Measurements from ENCODE around the gene CTXN1. TPM values are rescaled to one million over a fixed set of nuclear protein-coding genes. Genes with fewer than 3 reads are reported as not detected.

CTXN1 gene
- total and polyA plus RNA-seq, 2 experiments from 2014 or later, result 5.2 to 14.5 TPM

- H4K20me1 ChIP-seq (ENCODE audit: insufficient read depth, poor library complexity, severe bottlenecking), result peaks cover 22% of the 10 kb centered on the region
- H3K9me3 ChIP-seq (ENCODE audit: low read depth), result no peaks in the 10 kb centered on the region
- H3K4me3 ChIP-seq, result no peak overlapping the region
- H3K4me1 ChIP-seq (ENCODE audit: insufficient read depth), result peaks cover 14% of the 10 kb centered on the region
- H3K27ac ChIP-seq, result no peak overlapping the region
- H3K4me2 ChIP-seq, result no peak overlapping the region
- no peaks in the 10 kb centered on the region for H3K9me2 ChIP-seq (replicated peaks; ENCODE audit: insufficient read depth)
- DNase-seq (ENCODE audit: low spot score), result no peak
- no peaks in the 10 kb centered on the region for H3K36me3 ChIP-seq (replicated peaks; ENCODE audit: insufficient read depth, low read depth)
- peaks cover 10% of the 10 kb centered on the region for H3K79me2 ChIP-seq
- TF ChIP-seq, protein P1, sequence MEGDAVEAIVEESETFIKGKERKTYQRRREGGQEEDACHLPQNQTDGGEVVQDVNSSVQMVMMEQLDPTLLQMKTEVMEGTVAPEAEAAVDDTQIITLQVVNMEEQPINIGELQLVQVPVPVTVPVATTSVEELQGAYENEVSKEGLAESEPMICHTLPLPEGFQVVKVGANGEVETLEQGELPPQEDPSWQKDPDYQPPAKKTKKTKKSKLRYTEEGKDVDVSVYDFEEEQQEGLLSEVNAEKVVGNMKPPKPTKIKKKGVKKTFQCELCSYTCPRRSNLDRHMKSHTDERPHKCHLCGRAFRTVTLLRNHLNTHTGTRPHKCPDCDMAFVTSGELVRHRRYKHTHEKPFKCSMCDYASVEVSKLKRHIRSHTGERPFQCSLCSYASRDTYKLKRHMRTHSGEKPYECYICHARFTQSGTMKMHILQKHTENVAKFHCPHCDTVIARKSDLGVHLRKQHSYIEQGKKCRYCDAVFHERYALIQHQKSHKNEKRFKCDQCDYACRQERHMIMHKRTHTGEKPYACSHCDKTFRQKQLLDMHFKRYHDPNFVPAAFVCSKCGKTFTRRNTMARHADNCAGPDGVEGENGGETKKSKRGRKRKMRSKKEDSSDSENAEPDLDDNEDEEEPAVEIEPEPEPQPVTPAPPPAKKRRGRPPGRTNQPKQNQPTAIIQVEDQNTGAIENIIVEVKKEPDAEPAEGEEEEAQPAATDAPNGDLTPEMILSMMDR (IDR thresholded peaks at IDR 0.05; ENCODE audit: poor library complexity), result no peak
- no peak for TF ChIP-seq EZH2 (IDR thresholded peaks at IDR 0.05; ENCODE audit: borderline replicate concordance)
- no peak for TF ChIP-seq EZH2phosphoT487 (IDR thresholded peaks at IDR 0.05; ENCODE audit: low read depth, severe bottlenecking, unreplicated experiment)
- 95% methylated on average over 31 of the region's 31 CpGs for WGBS (ENCODE audit: low lambda C conversion rate, missing lambda C conversion rate)
- H3K27me3 ChIP-seq, result peaks cover 29% of the 10 kb centered on the region
- no peak overlapping the region for H2AFZ ChIP-seq
Observed at GRCh38 chr19:7912144-7912696, 13.7 kb downstream of the CTXN1 start.

DNA sequence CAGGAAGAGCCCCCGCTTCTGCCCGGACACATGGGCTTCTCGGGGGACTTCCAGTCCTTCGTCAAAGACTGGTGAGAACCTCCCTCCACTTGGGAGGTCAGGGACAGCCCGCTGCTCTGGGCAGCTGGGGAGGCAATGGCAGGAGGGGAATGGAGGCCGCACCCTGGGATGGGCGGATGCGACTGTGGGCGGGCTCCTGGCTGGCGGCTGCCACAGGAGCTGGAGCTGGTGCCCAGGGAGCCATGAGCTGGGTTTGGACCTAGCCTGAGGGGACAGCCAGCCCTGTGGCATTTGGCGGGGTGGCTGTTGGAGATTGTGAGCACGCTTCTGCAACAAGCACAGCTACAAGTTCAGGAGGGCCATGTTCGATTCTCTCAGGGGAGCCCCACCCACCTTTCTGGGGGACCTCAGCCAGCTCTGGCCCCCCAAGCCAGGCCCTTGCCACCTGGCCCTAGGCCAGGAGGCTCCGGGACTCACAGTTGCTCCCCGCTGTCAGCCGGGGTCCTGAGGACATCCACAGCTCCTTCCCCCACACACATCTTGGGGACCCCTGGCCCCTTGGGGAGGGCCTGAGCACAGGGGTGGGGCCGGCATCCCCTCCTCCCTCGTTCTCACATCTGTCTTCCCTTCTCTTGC is 14.3 kb downstream of the CTXN1 start:
- TF ChIP-seq EZH2phosphoT487 (IDR thresholded peaks at IDR 0.05; ENCODE audit: low read depth, severe bottlenecking, unreplicated experiment) (no peak), EZH2 (IDR thresholded peaks at IDR 0.05; ENCODE audit: borderline replicate concordance) (no peak)
- TF ChIP-seq, protein P1 (IDR thresholded peaks at IDR 0.05; ENCODE audit: poor library complexity), result no peak
- Histone ChIP-seq H3K9me2 (replicated peaks; ENCODE audit: insufficient read depth) (no peaks in the 10 kb centered on the region), H3K4me3 (no peak overlapping the region), H3K9me3 (ENCODE audit: low read depth) (no peaks in the 10 kb centered on the region), H3K4me1 (ENCODE audit: insufficient read depth) (peaks cover 11% of the 10 kb centered on the region), H3K36me3 (replicated peaks; ENCODE audit: insufficient read depth, low read depth) (no peaks in the 10 kb centered on the region), H3K79me2 (peaks cover 16% of the 10 kb centered on the region), H3K27me3 (peaks cover 23% of the 10 kb centered on the region), H3K27ac (no peak overlapping the region), H4K20me1 (ENCODE audit: insufficient read depth, poor library complexity, severe bottlenecking) (peaks cover 28% of the 10 kb centered on the region), H2AFZ (no peak overlapping the region), H3K4me2 (no peak overlapping the region)
- no peak for DNase-seq (ENCODE audit: low spot score)
- 96% methylated on average over 18 of the region's 18 CpGs for whole genome bisulfite sequencing (ENCODE audit: low lambda C conversion rate, missing lambda C conversion rate)

DNA sequence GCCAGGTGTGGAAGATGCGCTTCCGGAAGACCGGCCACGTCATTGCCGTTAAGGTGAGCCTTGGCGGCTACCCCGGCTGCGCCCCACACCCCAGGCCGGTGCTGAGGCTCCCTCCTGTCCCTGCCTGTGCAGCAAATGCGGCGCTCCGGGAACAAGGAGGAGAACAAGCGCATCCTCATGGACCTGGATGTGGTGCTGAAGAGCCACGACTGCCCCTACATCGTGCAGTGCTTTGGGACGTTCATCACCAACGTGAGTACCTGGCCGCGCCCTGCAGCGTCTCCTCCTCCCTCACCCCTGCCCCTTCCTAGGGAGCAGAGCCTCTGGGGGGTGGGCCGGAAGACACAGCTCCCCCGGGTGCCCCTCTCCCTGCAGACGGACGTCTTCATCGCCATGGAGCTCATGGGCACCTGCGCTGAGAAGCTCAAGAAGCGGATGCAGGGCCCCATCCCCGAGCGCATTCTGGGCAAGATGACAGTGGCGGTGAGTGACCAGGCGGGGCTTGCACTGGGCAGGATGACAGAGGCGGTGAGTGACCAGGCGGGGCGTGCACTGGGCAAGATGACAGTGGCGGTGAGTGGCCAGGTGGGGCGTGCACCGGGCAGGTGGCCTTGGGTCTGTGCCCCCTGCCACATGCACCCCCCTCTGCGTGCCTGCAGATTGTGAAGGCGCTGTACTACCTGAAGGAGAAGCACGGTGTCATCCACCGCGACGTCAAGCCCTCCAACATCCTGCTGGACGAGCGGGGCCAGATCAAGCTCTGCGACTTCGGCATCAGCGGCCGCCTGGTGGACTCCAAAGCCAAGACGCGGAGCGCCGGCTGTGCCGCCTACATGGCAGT is 15.4 kb downstream of the CTXN1 start:
- no peaks in the 10 kb centered on the region for H3K9me2 ChIP-seq (replicated peaks; ENCODE audit: insufficient read depth)
- peaks cover under 1% of the 10 kb centered on the region for H3K4me1 ChIP-seq (ENCODE audit: insufficient read depth)
- no peak for DNase-seq (ENCODE audit: low spot score)
- no peaks in the 10 kb centered on the region for H3K36me3 ChIP-seq (replicated peaks; ENCODE audit: insufficient read depth, low read depth)
- no peak for TF ChIP-seq EZH2phosphoT487 (IDR thresholded peaks at IDR 0.05; ENCODE audit: low read depth, severe bottlenecking, unreplicated experiment)
- TF ChIP-seq, protein P1 (IDR thresholded peaks at IDR 0.05; ENCODE audit: poor library complexity), result no peak
- TF ChIP-seq EZH2 (IDR thresholded peaks at IDR 0.05; ENCODE audit: borderline replicate concordance), result no peak
- H2AFZ ChIP-seq, result no peak overlapping the region
- WGBS (ENCODE audit: low lambda C conversion rate, missing lambda C conversion rate), result 97% methylated on average over 43 of the region's 54 CpGs
- H3K27me3 ChIP-seq, result peaks cover 13% of the 10 kb centered on the region
- no peak overlapping the region for H3K4me2 ChIP-seq
- H3K79me2 ChIP-seq, result peaks cover 27% of the 10 kb centered on the region
- H3K4me3 ChIP-seq, result no peak overlapping the region
- no peaks in the 10 kb centered on the region for H3K9me3 ChIP-seq (ENCODE audit: low read depth)
- H3K27ac ChIP-seq, result no peak overlapping the region
- H4K20me1 ChIP-seq (ENCODE audit: insufficient read depth, poor library complexity, severe bottlenecking), result peaks cover 36% of the 10 kb centered on the region
